RWPE1 (cell line): ENCODE measurements around the gene NCK1.

ENCODE experiments used
- CTCF ChIA-PET: fragments of 350-600 bp; sonication (Branson Sonifier 250); formaldehyde crosslinking; extraction: SDS; loops from one replicate; lab custom pipeline; 2021; lab: Yijun Ruan, JAX
- POLR2A ChIA-PET: fragments of 400-600 bp; formaldehyde crosslinking; extraction: SDS; loops from one replicate; lab custom pipeline; 2020; ENCODE audit warnings: antibody characterized with exemption; ENCODE audit not compliant: low non-redundant PET; lab: Yijun Ruan, JAX
- DNase-seq: peaks from one replicate; pipeline ENCODE4 v3.0.0; 2012; ENCODE audit warnings: low spot score
- H3K27ac ChIP-seq: fragments of 450-650 bp; 2 replicates; pipeline ENCODE4 v1.5.1; 2017
- TF ChIP-seq, protein P1 (sequence below): fragments of 450-650 bp; conservative IDR thresholded peaks from 2 replicates; pipeline ENCODE4 v1.5.1; 2017; ENCODE audit warnings: low read depth, mild to moderate bottlenecking

The NCK1 gene

DNA sequence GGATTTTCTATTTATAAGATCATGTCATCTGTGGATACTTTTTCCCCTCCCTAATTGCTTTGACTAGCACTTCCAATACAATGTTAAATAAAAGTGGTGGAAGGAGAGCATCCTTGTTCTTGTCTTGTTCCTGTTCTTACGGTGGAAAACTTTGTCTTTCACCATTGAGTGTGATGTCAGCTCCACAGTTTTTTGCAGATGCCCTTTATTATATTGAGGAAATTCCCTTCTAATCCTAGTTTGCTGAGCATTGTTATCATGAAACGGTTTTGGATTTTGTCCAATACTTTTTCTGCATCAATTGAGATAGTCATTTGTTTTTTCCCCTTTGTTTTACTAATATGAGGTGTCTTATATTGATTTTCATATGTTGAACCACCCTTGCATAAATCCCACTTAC lies 75.8 kb downstream of the NCK1 start:
- no peak overlapping the region for H3K27ac ChIP-seq
- DNase-seq, result no peak
- ChIA-PET POLR2A (no interaction called here), CTCF (interaction anchor here (0.7 kb wide), 1 partner anchor 667 kb away, joined by 4 read pairs; no protein-coding TSS in a partner anchor)
- TF ChIP-seq, protein P1, sequence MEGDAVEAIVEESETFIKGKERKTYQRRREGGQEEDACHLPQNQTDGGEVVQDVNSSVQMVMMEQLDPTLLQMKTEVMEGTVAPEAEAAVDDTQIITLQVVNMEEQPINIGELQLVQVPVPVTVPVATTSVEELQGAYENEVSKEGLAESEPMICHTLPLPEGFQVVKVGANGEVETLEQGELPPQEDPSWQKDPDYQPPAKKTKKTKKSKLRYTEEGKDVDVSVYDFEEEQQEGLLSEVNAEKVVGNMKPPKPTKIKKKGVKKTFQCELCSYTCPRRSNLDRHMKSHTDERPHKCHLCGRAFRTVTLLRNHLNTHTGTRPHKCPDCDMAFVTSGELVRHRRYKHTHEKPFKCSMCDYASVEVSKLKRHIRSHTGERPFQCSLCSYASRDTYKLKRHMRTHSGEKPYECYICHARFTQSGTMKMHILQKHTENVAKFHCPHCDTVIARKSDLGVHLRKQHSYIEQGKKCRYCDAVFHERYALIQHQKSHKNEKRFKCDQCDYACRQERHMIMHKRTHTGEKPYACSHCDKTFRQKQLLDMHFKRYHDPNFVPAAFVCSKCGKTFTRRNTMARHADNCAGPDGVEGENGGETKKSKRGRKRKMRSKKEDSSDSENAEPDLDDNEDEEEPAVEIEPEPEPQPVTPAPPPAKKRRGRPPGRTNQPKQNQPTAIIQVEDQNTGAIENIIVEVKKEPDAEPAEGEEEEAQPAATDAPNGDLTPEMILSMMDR, result no peak

DNA sequence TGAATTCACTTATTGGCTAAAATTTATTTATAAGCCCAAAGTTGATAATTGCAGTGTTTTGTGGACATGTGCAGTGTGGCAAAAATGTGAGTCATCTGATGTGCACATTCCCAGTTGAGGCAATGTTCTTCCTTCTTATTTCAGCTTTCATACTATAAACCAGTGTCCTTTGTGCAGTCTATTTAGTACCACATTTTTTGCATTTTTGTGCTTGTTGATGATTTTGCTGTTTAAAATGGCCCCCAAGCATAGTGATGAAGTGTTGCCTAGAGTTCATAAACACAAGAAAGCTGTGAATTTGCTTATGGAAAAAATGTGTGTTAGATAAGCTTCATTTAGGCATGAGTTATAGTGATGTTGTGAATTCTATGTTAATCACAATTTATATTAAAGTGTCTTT lies 76.3 kb downstream of the NCK1 start:
- TF ChIP-seq, protein P1, result no peak
- H3K27ac ChIP-seq, result no peak overlapping the region
- ChIA-PET POLR2A (no interaction called here), CTCF (interaction anchor here (0.7 to 1.0 kb wide), 2 partner anchors 12 to 668 kb away, joined by 4 read pairs; no protein-coding TSS in a partner anchor)
- no peak for DNase-seq

DNA sequence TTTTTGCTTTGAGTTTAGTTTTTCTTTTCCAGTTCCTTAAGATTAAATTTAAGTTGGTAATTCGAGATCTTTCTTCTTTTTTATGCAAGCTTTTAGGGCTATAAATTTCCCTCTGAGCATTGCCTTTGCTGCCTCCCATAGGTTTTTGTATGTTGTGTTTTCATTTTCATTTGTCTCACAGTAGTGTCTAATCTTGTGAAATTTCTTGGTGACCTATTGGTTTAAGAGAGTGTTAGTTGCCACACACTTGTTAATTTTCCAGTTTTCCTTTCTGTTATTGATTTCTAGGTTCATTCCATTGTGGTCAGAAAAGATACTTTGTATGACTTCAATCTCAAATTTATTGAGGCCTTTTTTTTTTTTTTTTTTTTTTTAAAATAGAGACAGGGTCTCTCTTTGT lies 77.5 kb downstream of the NCK1 start:
- ChIA-PET POLR2A (no interaction called here), CTCF (interaction anchor here (1.0 kb wide), 1 partner anchor 11 kb away, joined by 4 read pairs; no protein-coding TSS in a partner anchor)
- TF ChIP-seq, protein P1, result no peak
- no peak for DNase-seq
- no peak overlapping the region for H3K27ac ChIP-seq

DNA sequence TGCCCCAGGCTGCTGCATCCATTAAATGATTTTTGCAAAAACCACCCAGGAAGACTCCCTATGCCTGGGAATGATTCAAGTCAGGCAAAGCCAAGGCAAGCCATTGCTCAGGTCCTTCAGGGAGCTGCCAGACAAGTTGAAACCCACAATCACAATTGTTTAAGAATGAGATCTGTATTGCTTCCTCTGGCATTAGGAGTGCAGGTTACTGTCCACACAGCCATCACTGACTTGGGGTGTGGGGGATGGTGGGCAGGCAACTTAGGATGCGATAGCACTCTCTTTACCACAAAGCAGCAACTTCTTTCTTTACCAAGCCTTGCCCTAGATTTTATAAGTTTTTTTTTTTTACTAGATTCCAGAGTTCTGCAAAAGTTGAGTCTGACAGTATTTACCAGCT lies 80.8 kb downstream of the NCK1 start:
- POLR2A ChIA-PET, result no interaction called here
- no peak for DNase-seq
- CTCF ChIA-PET, result interaction anchor here (0.7 kb wide), 1 partner anchor 613 kb away, joined by 3 read pairs; no protein-coding TSS in a partner anchor
- TF ChIP-seq, protein P1, result no peak
- no peak overlapping the region for H3K27ac ChIP-seq

DNA sequence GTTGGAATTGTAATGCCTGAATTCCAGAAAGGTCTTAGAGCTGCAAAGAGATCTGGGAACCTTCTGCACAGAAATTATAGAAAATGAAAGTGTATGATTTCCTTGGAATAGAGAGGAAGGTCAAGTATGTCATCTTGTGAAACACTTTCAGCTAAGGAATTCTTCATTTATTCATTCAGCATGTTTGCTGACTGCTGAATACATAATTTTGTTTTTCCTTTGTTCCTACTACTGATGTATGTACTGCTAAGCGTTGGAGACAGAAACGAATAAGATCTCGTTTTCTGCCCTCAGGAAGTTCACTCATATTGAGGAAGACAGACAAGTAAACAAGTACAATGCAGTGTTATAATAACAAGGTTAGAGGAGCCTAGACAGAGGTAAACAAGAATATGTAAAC lies 81.4 kb downstream of the NCK1 start:
- POLR2A ChIA-PET, result no interaction called here

DNA sequence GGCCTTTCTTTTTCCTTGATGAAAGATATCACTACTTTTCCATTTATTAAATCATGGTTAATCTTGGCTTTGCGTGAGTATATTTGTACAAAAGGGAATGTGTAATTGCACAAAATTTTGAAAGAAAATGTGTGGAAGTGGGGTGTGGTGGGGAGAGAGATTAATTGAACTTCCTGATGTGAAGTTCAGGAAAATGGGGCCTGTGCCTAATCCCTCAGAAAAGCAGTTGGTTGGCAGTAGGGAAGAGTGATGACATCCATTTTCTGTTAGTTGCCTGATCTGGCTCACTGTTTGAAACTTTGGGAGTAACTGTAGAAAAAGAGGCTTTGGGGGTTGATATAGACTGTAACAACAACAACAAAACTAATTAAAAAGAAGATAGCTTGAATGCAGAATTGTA lies 85.0 kb downstream of the NCK1 start:
- DNase-seq, result no peak
- TF ChIP-seq, protein P1, result no peak
- ChIA-PET CTCF (interaction anchor here (1.1 to 1.8 kb wide), 2 partner anchors 36 to 67 kb away, joined by 3 to 7 read pairs; no protein-coding TSS in a partner anchor), POLR2A (no interaction called here)
- H3K27ac ChIP-seq, result no peak overlapping the region

More for the DNA sequence above, 81.4 kb downstream of the NCK1 start:
- TF ChIP-seq, protein P1, result no peak
- CTCF ChIA-PET, result interaction anchor here (0.6 kb wide), 1 partner anchor 756 kb away, joined by 3 read pairs; no protein-coding TSS in a partner anchor
- DNase-seq, result no peak
- H3K27ac ChIP-seq, result no peak overlapping the region
